Activated B cell treated with CpG ODN at 0.5 μM for 24 hours (primary cell): ENCODE measurements around the gene LSR. TPM values are rescaled to one million over a fixed set of nuclear protein-coding genes. Genes with fewer than 3 reads are reported as not detected.

Experiments
- ATAC-seq: fragments of 200-7000 bp; cut with Tn5 transposase; one replicate; pipeline ENCODE4 v1.10.0; 2021; ENCODE audit warnings: low read depth, mild to moderate bottlenecking, moderate library complexity
- CTCF ChIA-PET: fragments of 350-600 bp; sonication (Branson Sonifier 250); formaldehyde crosslinking; loops from one replicate; lab custom pipeline; 2021; ENCODE audit warnings: antibody characterized with exemption; lab: Charles Lee
- POLR2A ChIA-PET: fragments of 350-600 bp; sonication (Branson Sonifier 250); formaldehyde crosslinking; loops from one replicate; lab custom pipeline; 2021; ENCODE audit warnings: antibody characterized with exemption; lab: Charles Lee
- DNase-seq: peaks from one replicate; pipeline ENCODE4 v3.0.0; 2022
- H3K27ac Mint-ChIP-seq: one replicate; pipeline ENCODE4 v1.8.0; 2020; ENCODE audit warnings: mixed read lengths
- H3K27me3 Mint-ChIP-seq: one replicate; pipeline ENCODE4 v1.8.0; 2021; ENCODE audit warnings: mixed read lengths
- H3K36me3 Mint-ChIP-seq: one replicate; pipeline ENCODE4 v1.8.0; 2021; ENCODE audit warnings: low read depth, mixed read lengths
- H3K4me1 Mint-ChIP-seq: one replicate; pipeline ENCODE4 v1.8.0; 2021; ENCODE audit warnings: mixed read lengths
- H3K4me3 Mint-ChIP-seq: one replicate; pipeline ENCODE4 v1.8.0; 2020; ENCODE audit warnings: mild to moderate bottlenecking, mixed read lengths
- H3K9me3 Mint-ChIP-seq: one replicate; pipeline ENCODE4 v1.8.0; 2020; ENCODE audit warnings: mixed read lengths
- intact Hi-C: fragments of 100-400 bp; cut with micrococcal nuclease; formaldehyde crosslinking; loops from one replicate; pipeline ENCODE4 v1.15.1; 2024
- total RNA-seq: library from RNA; stranded (reverse); gene quantifications from 2 replicates; pipeline ENCODE4 v1.2.3, GENCODE V29; 2022
- TF ChIP-seq, protein P1 (sequence below): fragments of 200-600 bp; IDR thresholded peaks from one replicate; pipeline ENCODE4 v1.8.0; 2022; ENCODE audit warnings: antibody characterized with exemption, mild to moderate bottlenecking

The LSR gene
- total RNA-seq, 1 donor from 2014 or later = 18.0 TPM

DNA sequence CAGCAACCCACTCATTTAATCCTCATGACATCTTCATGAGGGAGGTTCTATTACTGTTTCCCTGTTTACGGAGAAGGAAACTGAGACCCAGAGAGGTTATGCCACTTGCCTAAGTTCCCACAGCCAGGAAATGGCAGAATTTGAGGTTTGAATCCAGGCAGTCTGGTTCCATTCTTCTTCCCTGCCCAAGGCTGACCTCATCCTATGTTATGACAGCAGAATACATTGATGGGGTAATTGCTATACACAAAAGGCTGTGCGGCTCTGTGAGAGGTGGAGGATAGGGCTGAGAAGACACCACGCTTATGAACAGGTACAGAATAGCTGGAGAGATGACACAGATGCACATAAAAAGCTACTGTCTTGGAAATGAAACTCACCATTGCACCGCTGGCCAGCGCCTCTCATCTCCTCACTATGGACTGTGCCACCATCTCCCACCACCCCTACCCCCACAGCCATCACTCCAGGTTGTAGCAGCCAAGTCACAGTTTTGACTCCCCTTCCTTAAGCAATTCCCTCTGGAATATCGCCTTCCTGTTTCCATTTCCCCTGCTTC lies 54.6 kb downstream of the LSR start:
- H3K27me3 Mint-ChIP-seq = no peaks in the 10 kb centered on the region
- ATAC-seq = no peak
- H3K9me3 Mint-ChIP-seq = no peaks in the 10 kb centered on the region
- POLR2A ChIA-PET = interaction anchor here (0.7 kb wide), 1 partner anchor 35 kb away, joined by 6 read pairs; no protein-coding TSS in a partner anchor
- CTCF ChIA-PET = no interaction called here
- no peak overlapping the region for H3K27ac Mint-ChIP-seq
- H3K4me1 Mint-ChIP-seq = peaks cover 36% of the 10 kb centered on the region
- TF ChIP-seq, protein P1, sequence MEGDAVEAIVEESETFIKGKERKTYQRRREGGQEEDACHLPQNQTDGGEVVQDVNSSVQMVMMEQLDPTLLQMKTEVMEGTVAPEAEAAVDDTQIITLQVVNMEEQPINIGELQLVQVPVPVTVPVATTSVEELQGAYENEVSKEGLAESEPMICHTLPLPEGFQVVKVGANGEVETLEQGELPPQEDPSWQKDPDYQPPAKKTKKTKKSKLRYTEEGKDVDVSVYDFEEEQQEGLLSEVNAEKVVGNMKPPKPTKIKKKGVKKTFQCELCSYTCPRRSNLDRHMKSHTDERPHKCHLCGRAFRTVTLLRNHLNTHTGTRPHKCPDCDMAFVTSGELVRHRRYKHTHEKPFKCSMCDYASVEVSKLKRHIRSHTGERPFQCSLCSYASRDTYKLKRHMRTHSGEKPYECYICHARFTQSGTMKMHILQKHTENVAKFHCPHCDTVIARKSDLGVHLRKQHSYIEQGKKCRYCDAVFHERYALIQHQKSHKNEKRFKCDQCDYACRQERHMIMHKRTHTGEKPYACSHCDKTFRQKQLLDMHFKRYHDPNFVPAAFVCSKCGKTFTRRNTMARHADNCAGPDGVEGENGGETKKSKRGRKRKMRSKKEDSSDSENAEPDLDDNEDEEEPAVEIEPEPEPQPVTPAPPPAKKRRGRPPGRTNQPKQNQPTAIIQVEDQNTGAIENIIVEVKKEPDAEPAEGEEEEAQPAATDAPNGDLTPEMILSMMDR = no peak
- no peaks in the 10 kb centered on the region for H3K36me3 Mint-ChIP-seq
- no peak for DNase-seq
- intact Hi-C loops = no loop called here
- H3K4me3 Mint-ChIP-seq = no peak overlapping the region

DNA sequence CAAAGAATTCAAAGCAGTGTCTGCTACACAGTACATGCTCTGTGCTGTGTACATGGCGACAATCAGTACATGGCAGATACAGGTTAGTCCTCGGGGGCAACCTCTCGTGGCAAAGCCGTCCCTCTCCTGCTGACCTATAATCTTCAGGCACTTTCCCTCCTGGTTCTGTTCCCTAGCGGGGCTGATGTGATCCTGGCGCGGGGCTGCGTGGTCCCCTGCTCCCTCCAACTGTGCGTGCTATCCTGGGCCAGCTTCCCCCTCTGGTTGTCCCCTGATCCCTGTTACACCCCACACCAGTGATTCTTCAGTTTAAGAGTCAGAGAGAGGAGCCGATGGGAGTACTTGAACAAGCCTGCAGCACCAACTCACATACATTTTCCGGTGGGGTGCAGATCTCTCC lies 55.2 kb downstream of the LSR start:
- DNase-seq (no peak), ATAC-seq (no peak)
- ChIA-PET POLR2A (interaction anchor here (1.6 kb wide), 1 partner anchor 26 kb away, joined by 4 read pairs; the partner anchor contains the start of gene CD22), CTCF (no interaction called here)
- Mint-ChIP-seq H3K36me3 (no peaks in the 10 kb centered on the region), H3K9me3 (no peaks in the 10 kb centered on the region), H3K4me3 (no peak overlapping the region), H3K27me3 (no peaks in the 10 kb centered on the region), H3K27ac (no peak overlapping the region), H3K4me1 (peaks cover 42% of the 10 kb centered on the region)
- TF ChIP-seq, protein P1 = no peak
- intact Hi-C loops = no loop called here

DNA sequence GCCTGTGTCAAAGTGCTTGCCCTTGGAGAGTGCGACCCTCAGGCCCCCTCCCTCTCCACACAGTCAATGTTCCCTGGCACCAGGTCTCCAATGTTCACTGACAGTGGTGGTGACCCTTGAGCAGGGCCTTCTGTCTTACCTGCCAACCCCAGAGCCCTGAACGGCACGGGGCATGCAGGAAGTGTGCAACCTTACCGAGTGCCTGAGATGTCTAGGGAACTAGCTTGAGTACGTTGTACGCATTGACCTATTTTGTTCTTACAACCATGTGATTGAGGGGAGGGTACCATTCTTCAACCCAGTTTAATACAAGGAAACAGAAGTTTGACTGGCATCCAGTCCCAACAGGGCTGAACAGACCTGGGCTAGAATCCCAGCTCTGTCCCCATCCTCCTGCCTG lies 56.4 kb downstream of the LSR start:
- POLR2A ChIA-PET = interaction anchor here (1.6 kb wide), 1 partner anchor 25 kb away, joined by 4 read pairs; the partner anchor contains the start of gene CD22
- ATAC-seq (no peak), DNase-seq (no peak)
- H3K4me1 Mint-ChIP-seq = peaks cover 48% of the 10 kb centered on the region
- H3K9me3 Mint-ChIP-seq = no peaks in the 10 kb centered on the region
- no peaks in the 10 kb centered on the region for H3K27me3 Mint-ChIP-seq
- no peak overlapping the region for H3K4me3 Mint-ChIP-seq
- H3K36me3 Mint-ChIP-seq = no peaks in the 10 kb centered on the region
- TF ChIP-seq, protein P1 = no peak
- CTCF ChIA-PET = no interaction called here
- intact Hi-C loops = no loop called here
- H3K27ac Mint-ChIP-seq = no peak overlapping the region

DNA sequence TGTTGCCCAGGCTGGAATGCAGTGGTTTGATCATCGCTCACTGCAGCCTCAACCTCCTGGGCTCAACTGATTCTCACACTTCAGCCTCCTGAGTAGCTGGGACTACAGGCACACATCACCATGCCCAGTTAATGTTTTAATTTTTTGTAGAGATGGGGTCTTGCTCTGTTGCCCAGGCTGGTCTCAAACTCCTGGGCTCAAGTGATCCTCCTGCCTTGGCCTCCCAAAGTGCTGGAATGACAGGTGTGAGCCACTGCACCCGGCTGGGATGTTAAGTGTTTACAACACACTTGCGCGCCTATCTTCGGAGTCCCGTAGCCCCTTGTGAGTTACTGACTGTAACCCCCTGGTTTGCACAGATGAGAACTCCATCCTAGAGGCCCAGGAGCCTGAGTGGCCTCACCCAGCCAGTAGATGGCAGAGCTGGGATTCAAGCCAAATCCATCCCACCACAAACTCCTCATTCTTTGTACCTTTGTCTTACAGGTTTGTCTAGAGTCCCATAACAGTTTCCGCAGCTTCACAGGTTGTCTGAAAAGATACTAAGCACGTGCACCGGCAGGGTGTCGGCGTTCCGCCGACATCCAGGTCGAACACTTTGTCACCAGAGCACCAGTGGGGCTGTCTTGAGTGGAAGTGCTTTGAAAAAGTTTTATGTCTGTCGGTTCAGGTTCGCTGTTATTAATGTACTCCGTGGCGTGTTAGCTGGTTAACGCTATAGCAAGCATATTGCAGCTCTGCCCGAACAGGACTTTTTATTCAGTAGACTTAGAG lies 57.9 kb downstream of the LSR start:
- Mint-ChIP-seq H3K27me3 (no peaks in the 10 kb centered on the region), H3K4me3 (no peak overlapping the region), H3K27ac (peak overlapping the region; percentile 12), H3K36me3 (no peaks in the 10 kb centered on the region), H3K9me3 (no peaks in the 10 kb centered on the region), H3K4me1 (peaks cover 56% of the 10 kb centered on the region)
- ChIA-PET POLR2A (interaction anchor here (0.7 to 1.8 kb wide), 8 partner anchors 10 to 161 kb away, joined by 3 to 6 read pairs (median 3); partner anchors contain the start of gene FFAR1), CTCF (interaction anchor here (0.9 to 2.3 kb wide), 8 partner anchors 9 to 188 kb away, joined by 3 to 9 read pairs (median 5); no protein-coding TSS in a partner anchor)
- ATAC-seq = peak; percentile 60
- TF ChIP-seq, protein P1 = no peak
- intact Hi-C loops = loop anchor here (1.0 to 2.0 kb wide), 3 partner anchors 16 to 162 kb away; no protein-coding TSS in a partner anchor
- DNase-seq = no peak

DNA sequence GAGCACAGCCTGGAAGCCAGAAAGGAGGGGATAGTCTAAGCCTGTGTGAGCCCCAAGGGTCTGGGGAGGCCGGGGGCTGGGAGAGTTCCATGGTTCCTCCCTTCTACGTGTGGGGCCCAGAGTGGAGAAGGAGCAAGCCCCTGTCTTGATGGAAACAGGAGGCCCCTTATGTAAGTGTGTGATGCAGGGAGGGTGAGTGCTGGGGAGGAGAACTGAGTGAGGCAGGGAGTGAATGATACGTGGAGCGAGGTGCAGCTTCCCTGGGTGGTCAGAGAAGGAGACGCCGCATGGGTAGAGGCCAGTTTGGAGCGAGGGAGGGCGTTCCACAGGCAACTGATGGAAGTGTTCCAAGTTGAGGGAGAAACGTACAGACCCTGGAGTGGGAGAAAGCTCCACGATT lies 59.1 kb downstream of the LSR start:
- ChIA-PET CTCF (interaction anchor here (1.2 to 2.3 kb wide), 4 partner anchors 25 to 187 kb away, joined by 4 to 9 read pairs (median 6); no protein-coding TSS in a partner anchor), POLR2A (interaction anchor here (1.0 to 1.8 kb wide), 3 partner anchors 16 to 37 kb away, joined by 3 to 6 read pairs (median 3); no protein-coding TSS in a partner anchor)
- TF ChIP-seq, protein P1 = no peak
- ATAC-seq (no peak), DNase-seq (no peak)
- Mint-ChIP-seq H3K4me1 (peaks cover 60% of the 10 kb centered on the region), H3K27me3 (no peaks in the 10 kb centered on the region), H3K9me3 (no peaks in the 10 kb centered on the region), H3K4me3 (peak overlapping the region; percentile 28), H3K27ac (peak overlapping the region; percentile 4), H3K36me3 (no peaks in the 10 kb centered on the region)
- intact Hi-C loops = loop anchor here (2.0 kb wide), 2 partner anchors 15 to 45 kb away; no protein-coding TSS in a partner anchor
